NCI-H69 (cell line): Measurements from ENCODE around the gene SGMS1.
"Not testable (repeated sequence)": the region's sequence is repeated elsewhere in the genome, so short reads cannot be mapped to it uniquely, and the experiment has no call there.

Experiments used
- DNase-seq: peaks from one replicate; lab custom pipeline; 2025; lab: John Stamatoyannopoulos, UW

The SGMS1 gene

DNA sequence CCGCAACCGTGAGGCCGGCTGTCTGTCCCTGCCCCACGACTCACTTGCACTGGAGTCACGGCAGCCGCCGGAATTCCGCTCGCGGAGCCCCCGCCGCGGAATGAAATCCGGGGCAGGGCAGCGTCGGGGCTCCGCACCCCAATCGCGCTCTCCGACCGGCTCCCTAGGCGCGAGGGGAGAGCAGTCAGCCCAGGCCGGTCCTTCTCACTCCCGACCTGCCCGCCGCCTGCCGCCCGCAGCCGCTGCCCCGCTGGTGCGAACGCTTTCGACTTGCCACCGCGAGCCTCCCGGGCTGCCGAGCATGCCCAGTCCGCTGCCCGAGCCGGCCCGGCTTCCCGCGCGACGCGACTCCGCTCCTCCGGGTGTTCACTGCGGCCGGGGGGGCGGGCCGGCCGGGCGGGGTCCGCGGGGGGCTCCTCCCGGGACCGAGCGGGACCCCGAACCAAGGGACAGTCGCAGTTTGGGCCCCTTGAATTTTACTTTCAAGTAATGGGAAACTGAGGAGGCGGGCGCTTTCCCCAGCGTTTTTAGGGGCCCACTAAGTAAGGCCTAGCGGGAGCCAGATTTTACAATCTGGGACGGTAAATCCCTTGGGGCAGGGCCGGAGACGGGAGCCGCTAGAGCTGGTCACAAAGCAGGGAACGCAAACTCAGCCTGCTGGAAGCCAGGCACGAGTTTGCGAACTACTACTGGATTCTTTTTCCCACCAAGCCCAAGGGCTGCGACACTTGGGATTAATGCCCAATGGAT is at the start of gene SGMS1:
SGMS1 (minus strand) TSS at position 294 of the 750 bp plus-strand sequence. CDS start 279,842 bp downstream, outside the sequence.
- DNase-seq, result peak; percentile 89

DNA sequence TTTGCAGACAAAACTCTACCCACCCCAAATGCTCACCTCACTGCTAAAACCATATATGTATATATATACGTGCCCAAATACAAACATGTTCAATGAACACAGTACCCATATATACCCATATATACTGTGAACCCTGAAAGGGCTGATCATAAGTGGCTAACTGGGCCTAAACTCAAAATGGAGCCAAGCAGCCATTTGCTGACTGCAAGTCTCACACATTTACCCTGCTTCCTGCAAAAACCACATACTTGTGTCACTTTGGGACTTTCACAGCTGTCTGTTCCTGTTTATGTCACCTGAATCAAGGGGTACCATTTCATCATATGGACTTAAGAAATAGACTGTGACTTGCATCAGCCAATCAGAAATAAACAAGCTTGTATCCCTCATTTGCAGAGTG is 48.4 kb upstream of the SGMS1 start:
- DNase-seq, result not testable (repeated sequence)

DNA sequence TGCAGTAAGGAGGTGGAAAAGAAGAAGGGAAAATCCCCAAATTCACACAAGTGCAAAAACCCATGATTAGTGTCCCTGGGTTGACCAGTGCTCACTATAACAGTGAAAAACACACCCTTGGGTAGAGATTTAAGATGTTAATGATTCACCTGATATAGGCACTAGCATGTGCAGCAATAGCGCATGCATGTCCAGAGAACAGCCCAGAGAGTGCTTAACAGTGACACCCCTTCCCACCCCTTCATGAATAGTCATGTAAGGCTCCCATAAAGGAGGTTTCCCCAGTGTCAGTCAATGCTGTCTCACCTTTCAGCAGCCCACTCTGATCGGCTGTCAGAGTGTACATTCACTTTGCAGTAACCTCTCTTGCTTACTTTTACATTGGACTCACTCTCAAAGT is 47.9 kb upstream of the SGMS1 start:
- not testable (repeated sequence) for DNase-seq

DNA sequence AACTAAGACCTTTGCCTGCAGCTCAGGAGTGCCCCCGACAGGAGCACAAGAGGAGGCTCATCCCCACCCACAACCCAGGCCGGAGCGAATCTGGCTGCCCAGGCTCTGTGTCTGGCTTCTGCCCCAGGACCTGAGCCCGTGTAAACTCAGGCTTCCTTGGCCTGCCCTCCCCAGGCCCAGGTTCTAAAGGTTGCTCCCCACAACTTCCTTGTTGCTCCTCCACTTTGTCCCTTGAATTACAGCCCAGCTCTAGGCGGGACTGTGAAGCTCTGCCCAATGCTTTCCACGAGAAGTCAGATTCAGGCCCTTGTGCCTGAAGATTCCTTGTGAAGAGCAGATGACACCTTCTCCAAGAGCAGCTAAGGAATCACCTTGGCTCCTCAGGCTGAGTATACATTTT is 46.2 kb upstream of the SGMS1 start:
- not testable (repeated sequence) for DNase-seq

DNA sequence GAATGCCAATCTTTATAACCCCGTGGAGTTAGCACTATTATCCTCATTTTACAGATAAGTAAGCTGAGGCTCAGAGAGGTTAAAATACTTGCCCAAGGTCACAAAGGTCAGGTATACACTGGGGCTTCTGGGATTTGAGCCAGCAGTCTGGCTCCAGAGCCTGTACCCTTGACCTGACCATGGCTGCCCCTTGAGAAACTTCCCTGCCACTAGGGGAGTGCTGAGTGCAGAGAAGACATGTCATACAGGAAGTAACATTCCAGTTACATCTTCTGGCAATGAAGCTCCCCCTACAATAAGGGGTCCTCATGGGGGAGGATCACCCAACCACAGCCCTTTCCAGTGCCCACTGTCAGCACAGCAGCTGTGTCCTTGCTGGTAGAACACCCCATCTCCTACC is 43.6 kb upstream of the SGMS1 start:
- DNase-seq, result not testable (repeated sequence)

DNA sequence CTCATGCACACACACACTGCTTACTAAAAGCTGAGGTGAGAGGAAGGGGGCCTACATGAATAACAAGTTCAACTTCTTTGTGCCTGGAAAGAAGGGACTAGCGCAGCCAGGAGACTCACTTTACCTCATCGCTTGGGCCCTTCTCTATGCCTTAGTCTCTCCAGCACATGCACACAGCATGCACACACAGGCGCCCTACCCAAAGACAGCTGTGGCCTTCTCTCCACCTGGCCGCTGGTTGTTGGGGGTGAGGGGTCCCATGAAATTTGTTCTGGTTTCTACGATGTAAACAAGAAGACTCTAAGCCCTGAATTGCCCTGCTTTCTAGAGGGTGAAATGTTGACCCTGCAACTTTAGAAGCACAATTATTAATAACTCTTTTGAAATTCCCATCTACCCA is 38.7 kb upstream of the SGMS1 start:
- DNase-seq, result not testable (repeated sequence)

DNA sequence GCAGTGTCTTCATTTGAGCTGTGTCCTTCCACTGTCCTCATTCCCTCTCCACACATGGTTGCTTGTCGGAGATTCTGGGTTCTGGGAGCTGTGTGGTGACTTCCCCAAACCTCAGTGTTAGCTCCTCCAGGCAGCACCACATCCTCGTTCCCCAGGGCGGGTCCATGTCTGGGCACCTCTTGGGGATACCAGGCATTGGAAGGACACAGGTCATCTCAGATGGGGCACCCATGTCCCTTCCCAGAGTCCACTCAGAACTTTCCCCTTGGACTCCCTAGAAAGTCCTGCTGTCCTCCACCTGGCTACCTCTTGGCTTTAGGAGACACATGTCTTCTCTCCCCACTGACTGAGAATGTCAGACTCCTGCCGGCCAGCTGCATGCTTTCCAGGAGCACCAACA is 37.8 kb upstream of the SGMS1 start:
- DNase-seq, result not testable (repeated sequence)

DNA sequence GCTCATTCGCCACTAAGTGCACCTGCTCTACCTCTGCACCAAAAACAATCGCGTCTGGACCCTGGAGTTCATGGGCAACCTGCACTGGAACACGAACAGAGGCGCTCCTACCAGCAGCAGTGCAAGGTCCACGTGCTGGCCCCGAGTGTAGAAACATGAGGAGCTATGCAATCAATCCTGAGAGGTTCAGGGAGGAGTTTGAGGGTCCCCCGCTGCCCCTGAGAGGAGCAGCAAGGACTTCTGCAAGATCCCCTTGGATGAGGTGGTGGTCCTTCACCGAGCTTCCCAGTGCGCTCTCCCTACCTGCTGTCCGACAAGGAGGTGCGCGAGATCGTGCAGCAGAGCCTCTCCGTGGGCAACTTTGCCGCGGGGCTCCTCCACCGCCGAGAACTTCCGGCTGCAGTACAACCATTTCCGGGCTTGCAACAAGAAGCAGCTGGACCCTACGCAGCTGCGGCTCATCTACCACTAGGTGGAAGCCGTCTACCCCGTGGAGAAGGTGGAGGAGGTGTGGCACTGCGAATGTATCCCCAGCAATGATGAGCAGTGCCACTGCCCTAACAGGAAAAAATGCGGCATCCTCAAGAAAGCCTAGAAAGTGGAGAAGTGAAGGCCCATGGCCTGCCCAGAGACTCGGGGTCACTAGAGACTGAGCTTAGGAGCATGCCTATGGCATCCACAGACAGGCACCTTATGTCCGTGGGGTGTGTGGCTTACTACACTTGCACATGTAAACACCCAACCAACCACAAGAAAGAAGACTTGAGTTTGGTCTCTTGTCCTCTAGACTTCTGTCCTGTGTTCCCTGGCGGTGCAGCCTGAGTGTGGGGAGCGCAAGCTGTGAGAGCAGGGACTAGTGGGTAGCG is 36.3 kb upstream of the SGMS1 start:
- DNase-seq, result peak; percentile 47

DNA sequence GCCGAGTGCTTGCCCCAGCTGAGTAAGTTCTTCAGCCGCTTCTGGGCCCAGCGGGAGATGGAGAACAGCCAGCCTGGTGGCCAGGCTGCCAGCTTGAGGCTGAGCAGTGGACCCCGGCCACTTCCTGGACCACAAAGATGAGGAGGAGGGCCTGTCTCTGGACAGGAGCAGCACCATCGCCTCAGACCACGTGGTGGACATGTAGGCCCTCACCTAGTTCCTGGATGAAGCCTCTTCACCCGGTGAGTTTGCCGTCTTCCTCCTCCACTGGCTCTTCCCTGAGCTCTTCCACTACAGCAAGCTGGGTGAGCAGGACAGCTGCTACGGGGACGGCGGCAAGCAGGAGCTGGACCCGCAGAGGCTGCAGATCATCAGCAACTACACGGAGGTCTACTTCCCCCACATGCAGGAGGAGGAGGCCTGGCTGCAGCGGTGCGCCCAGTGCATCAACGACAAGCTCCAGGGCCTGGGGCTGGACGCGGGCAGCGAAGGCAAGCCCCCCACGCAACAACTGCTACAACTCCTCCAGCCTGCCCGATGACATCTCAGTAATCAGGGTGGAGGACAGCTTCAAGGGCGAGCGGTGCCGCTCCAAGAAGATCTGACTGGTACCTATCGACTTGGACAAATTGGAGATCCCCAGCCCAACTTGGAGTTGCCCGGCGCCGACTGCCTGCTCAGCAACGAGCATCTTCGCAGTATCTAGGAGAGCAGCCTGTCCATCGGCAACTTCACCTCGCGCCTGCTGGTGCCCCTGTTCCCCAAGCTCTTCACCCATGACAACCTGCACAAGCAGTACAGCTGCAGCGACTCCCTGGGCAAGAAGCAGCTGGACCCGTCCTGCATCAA is 35.5 kb upstream of the SGMS1 start:
- DNase-seq, result not testable (repeated sequence)

DNA sequence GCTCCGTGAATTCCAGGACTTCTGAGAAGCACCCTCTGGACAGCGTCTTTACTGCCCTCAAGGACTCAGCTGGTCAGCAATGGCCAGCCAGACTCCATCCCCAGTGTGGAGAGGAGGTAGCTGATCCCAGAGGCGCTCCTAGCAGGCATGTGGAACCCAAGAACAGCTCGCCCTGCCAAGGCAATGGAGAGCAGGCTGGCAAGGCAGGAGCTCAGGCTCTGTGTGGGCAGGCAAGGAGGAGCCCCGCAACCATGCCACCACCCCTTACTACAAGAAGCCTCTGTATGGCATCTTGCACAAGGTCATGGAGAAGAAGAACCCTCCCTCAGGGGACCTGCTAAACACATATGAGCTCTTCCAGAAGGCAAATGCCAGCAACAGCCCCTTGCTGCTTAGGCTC is 34.4 kb upstream of the SGMS1 start:
- no peak for DNase-seq

DNA sequence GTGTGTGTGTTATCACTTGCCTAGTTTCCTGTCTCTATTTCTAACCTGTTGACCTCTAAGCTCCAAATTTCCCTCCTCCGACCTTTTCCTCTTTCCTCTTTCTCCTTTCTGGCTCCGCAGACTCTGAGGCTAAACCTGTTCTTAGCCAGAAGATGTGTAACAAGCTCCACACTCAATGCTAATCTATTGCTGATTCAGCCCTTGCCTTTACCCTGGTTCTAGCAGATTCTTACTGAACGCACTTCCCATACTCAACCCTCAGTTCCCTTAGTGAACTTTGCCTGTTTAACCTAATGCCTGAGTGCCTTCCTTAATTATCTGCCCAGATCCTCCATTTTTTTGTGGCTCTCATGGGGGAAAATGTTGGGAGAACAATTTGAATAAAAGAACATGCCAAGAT is 30.0 kb upstream of the SGMS1 start:
- DNase-seq, result no peak

DNA sequence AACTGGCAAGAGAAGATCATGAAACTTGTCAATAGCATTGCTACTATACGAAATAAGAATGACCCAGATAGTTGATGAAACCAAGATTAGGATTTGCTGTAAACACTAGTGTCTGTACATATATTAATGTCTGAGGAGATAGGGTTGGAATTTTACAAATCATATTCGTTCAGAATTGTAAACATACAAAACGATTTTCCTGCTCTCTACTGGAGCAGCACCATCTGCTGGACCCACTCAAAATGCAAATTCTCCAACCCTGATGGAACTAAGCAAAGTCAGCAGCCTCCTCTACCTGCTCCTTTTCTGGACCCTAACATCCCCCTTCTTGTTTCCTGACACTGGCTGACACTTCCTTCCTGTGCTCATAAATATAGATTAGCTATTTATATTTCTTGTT is 29.4 kb upstream of the SGMS1 start:
- peak; percentile 11 for DNase-seq

DNA sequence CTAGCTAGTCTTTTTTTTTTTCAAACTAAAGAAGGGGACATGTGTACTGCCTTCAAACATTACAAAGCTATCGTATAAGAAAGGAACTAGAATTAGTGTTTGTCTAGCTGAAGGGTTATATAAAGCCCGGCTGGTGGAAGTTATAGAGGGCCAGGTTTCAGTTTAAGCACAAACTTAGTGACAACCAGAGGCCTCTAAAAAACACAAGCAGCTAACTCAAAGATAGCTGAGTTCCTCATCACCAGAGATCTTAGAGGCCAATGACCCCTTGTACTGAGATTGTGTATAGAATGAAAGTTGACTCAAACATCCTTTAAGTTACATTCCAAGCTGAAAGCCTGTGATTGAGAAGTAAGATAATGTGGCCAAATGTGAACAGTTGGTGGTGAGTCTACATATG is 28.1 kb upstream of the SGMS1 start:
- DNase-seq, result no peak

DNA sequence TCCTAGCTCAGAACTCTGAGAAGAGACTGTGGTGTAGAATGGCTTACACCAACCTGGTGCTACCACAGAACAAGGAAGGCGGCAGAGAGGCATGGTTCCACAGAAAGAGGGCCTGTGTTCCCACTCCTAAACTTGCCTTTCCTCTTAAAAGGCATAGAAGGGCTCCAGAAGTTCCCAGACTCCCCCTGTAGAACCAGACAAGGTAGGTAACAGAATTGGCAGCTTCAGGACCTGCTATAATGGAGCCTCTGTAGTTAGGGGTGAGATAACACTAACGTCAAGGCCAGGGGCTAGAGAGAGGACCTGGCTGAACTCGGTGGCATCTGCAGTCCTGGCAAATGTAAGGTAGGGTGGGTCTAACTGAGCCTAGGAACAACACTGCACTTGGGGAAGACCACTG is 26.7 kb upstream of the SGMS1 start:
- no peak for DNase-seq

DNA sequence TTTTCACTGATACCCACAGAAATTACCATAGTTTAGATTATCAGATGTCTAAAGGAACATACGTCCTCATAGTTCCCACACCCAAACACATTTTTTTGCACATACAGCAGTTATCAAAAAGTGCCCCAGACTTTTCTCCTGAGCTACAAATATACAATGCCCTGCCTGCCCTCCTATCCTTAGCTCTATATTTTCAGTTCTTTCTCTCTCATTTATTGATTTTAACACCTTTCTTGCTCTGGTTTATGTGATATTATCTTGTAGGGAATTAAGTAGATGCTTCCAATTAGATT is 25.1 kb upstream of the SGMS1 start:
- no peak for DNase-seq

DNA sequence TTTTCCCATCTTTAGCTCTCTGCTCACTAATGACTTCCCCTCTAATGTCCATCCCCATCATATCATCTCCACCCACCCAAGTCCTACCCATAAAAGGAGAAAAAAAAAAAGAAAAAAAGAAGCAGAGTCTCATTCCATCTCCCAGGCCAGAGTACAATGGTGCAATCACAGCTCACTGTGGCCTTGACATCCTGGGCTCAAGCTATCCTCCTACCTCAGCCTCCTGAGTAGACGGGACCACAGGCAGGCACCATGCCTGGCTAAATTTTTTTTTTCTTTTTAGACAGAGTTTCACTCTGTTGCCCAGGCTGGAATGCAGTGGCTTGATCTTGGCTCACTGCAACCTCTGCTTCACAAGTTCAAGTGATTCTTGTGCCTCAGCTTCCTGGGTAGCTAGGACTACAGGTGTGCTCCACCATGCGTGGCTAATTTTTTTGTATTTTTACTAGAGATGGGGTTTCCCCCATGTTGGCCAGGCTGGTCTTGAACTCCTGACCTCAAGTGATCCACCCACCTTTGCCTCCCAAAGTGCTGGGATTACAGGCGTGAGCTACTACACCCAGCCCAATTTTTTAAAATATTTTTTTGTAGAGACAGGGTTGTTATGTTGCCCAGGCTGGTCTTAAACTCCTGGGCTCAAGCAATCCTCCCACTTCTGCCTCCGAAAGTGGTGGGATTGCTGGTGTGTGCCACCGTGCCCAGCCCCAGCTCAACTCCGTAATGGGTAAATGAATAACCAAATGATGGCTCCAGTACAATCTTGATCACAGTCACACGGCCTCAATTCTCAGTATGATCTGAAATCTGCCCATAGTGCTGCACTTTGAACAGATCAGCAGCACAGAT is 24.6 kb upstream of the SGMS1 start:
- no peak for DNase-seq

DNA sequence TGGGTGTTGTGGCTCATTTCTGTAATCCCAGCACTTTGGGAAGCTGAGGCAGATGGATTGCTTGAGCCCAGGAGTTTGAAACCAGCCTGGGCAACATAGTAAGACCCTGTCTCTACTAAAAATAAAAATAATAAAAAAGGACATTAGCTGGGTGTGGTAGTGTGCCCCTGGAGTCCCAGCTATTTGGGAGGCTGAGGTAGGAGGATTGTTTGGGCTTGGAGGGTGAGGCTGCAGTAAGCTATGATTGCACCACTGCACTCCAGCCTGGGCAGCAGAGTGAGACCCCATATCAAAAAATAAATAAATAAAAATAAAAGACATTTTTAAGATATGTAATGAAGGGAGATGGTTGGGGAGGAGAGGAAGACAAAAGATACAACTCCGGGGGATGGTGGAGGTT is 23.6 kb upstream of the SGMS1 start:
- not testable (repeated sequence) for DNase-seq

DNA sequence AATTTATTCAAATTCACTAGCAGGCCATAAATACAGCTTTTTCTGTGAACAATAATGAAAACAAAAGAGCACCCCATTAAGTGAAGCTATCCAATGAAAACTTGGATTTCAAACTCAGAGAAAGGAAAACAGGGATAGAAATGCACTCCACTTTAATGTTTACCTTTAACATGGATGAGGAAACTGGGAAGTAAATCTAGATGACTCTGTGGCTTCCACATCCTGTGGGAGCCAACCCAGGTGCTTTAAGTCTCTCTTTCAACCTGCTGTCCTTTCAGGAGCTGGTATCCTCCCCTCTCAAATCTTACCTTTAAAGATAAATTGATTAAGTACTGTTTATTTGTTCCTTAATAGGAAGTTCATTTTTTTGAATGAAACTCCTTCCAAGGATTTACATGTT is 21.5 kb upstream of the SGMS1 start:
- no peak for DNase-seq

DNA sequence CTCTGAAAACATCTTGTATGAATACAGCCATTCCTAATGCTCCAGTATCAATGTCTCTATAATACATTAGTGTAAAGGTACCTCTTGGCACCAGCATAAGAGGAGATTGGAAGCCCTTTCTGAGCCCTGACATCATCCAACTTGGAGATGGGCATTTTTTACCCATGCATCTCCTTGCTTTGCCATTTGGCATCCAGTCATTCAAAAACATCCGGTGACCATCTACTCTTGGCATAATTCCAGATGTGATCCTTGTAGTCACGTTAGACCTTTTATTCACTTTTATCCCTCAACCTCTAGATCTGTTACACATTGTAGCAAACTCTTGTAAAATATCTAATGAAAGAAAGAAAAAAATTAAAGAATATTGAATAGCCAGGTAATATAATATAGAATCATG is 17.9 kb upstream of the SGMS1 start:
- peak; percentile 4 for DNase-seq

DNA sequence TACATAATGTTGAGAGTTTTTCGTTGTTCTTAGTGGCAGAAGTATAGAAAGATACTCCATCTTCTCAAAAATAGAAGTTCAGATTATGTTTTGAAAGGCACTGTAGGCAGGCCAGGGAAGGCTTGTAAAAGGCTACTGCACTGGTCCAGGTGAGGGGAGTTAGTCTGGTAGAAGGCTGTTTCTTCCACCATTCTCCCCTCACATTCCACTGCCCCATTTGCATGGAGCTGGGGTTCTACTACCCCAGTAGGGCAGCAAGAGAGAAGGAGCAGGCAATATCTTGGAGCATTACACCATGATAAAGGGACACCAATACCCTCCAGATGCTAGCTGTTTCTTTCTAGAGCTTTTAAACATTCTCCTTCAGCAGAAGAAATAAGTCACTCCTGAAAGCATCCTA is 16.5 kb upstream of the SGMS1 start:
- DNase-seq, result no peak
